ENCODE results near the gene ARVCF. TPM values are rescaled to one million over a fixed set of nuclear protein-coding genes. Genes with fewer than 3 reads are reported as not detected.
"Not testable (repeated sequence)": the region's sequence is repeated elsewhere in the genome, so short reads cannot be mapped to it uniquely, and the experiment has no call there.

ARVCF gene
- total RNA-seq, 3 donors from 2014 or later (not counting 1 experiment from before 2014, with no cell fraction given): 37.8 to 62.0 (median 38.7) TPM

DNA sequence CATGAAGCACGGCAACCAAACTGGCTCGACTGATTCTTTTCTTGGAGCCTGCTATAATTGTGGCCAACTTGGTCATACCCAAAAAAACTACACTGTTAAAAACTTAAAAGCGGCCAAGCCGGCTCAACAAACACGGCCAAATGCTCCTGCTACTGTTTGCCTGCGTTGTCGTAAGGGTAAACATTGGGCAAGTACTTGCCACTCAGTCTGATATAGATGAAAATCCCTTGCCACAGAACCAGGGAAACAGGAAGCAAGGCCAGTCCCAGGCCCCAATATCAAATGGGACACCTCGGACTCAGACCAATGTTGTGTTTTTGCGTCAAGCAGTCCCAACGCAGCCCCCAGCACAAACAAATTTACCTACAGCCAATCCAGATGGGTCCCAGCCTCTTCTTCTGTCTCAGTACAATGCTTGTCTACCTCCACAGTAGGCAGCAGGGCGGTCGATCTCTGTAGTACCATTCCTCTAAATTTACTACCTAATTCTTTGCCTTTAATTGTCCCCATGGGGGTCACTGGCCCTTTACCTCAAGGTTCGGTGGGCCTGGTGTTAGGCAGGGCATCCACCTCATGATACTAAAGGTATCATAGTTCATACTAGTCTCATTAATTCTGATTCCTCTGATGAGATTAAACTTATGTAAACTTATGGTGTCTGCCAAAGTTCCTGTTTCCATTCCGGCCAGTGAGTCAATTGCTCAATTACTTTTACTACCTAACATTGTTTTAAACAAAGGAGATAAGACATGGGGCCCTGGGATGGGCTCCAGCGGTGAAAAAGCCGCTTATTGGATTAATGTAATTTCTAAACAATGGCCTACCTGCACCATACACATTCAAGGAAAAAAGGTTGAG lies 78.8 kb downstream of the ARVCF start:
- H3K4me1 Mint-ChIP-seq: peaks cover 20 to 33% of the 10 kb centered on the region in 2 donors
- TF ChIP-seq, protein P1, sequence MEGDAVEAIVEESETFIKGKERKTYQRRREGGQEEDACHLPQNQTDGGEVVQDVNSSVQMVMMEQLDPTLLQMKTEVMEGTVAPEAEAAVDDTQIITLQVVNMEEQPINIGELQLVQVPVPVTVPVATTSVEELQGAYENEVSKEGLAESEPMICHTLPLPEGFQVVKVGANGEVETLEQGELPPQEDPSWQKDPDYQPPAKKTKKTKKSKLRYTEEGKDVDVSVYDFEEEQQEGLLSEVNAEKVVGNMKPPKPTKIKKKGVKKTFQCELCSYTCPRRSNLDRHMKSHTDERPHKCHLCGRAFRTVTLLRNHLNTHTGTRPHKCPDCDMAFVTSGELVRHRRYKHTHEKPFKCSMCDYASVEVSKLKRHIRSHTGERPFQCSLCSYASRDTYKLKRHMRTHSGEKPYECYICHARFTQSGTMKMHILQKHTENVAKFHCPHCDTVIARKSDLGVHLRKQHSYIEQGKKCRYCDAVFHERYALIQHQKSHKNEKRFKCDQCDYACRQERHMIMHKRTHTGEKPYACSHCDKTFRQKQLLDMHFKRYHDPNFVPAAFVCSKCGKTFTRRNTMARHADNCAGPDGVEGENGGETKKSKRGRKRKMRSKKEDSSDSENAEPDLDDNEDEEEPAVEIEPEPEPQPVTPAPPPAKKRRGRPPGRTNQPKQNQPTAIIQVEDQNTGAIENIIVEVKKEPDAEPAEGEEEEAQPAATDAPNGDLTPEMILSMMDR (IDR thresholded peaks at IDR 0.05): no peak
- peaks cover 3 to 12% of the 10 kb centered on the region in 2 donors for H3K9me3 Mint-ChIP-seq
- Histone ChIP-seq H3K27me3 (ENCODE audit: control insufficient read depth, insufficient read depth, low read length) (no peaks in the 10 kb centered on the region), H3K27ac (ENCODE audit: low read length) (no peak overlapping the region), H3K9me3 (ENCODE audit: control insufficient read depth, insufficient read depth, low read length) (peaks cover 11% of the 10 kb centered on the region), H3K4me1 (ENCODE audit: control insufficient read depth, insufficient read depth, low read length) (peaks cover 21% of the 10 kb centered on the region), H3K4me3 (ENCODE audit: low read length) (no peak overlapping the region), H3K36me3 (ENCODE audit: control insufficient read depth, insufficient read depth, low read length) (no peaks in the 10 kb centered on the region)
- peaks cover 21% of the 10 kb centered on the region for H3K36me3 Mint-ChIP-seq
- H3K27ac Mint-ChIP-seq: no peak overlapping the region
- H3K27me3 Mint-ChIP-seq (ENCODE audit: low read depth in 2 of 2): no peaks in the 10 kb centered on the region
- intact Hi-C loops (cut with micrococcal nuclease): no loop called here
- 99% methylated on average over 14 of the region's 16 CpGs for WGBS (ENCODE audit: insufficient coverage)
- DNase-seq (no peak), ATAC-seq (no peak)
- H3K4me3 Mint-ChIP-seq: no peak overlapping the region

DNA sequence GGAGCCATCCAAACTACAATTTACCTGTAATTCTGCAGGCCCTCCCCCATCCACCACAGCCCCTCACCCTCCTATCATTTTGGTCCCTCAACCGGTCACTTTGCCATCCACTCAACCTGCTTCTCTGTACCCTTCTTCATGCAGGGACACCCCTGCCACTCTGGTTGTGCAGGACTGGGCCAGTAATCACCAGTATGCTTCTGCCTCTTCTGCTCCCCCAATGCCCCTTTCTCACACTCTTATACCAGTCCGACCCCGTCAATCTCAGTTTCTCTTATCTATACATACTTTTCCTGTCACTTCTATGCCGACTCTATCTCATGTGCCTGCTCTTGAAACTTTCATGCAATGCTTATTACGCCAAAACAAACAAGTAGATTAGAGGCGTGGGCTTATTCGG lies 80.1 kb downstream of the ARVCF start:
- Histone ChIP-seq H3K9me3 (ENCODE audit: control insufficient read depth, insufficient read depth, low read length) (peaks cover 11% of the 10 kb centered on the region), H3K27me3 (ENCODE audit: control insufficient read depth, insufficient read depth, low read length) (no peaks in the 10 kb centered on the region), H3K4me1 (ENCODE audit: control insufficient read depth, insufficient read depth, low read length) (peaks cover 11% of the 10 kb centered on the region), H3K4me3 (ENCODE audit: low read length) (no peak overlapping the region), H3K27ac (ENCODE audit: low read length) (no peak overlapping the region), H3K36me3 (ENCODE audit: control insufficient read depth, insufficient read depth, low read length) (no peaks in the 10 kb centered on the region)
- ATAC-seq: no peak
- no peak overlapping the region for H3K4me3 Mint-ChIP-seq
- no peak for DNase-seq
- peaks cover 3 to 12% of the 10 kb centered on the region in 2 donors for H3K9me3 Mint-ChIP-seq
- H3K27ac Mint-ChIP-seq: no peak overlapping the region
- peaks cover 11 to 22% of the 10 kb centered on the region in 2 donors for H3K4me1 Mint-ChIP-seq
- TF ChIP-seq, protein P1 (IDR thresholded peaks at IDR 0.05): no peak
- intact Hi-C loops (cut with micrococcal nuclease): no loop called here
- peaks cover 21% of the 10 kb centered on the region for H3K36me3 Mint-ChIP-seq
- 97% methylated on average over 7 of the region's 7 CpGs for WGBS (ENCODE audit: insufficient coverage)
- H3K27me3 Mint-ChIP-seq (ENCODE audit: low read depth in 2 of 2): no peaks in the 10 kb centered on the region

DNA sequence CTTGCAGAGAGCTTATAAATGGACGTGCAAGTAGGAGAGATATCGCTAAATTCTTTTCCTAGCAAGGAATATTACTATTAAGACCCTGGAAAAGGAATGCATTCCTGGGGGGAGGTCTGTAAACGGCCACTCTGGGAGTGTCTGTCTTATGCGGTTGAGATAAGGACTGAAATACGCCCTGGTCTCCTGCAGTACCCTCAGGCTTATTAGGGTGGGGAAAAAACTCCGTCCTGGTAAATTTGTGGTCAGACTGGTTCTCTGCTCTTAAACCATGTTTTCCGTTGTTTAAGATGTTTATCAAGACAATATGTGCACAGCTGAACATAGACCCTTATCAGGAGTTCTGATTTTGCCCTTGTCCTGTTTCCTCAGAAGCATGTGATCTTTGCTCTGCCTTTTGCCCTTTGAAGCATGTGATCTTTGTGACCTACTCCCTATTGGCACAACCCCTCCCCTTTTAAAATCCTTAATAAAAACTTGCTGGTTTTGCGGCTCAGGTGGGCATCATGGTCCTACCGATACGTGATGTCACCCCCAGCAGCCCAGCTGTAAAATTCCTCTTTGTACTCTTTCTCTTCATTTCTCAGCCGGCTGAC lies 81.4 kb downstream of the ARVCF start:
- H3K27me3 ChIP-seq (ENCODE audit: control insufficient read depth, insufficient read depth, low read length); intact Hi-C loops (cut with micrococcal nuclease); H3K36me3 ChIP-seq (ENCODE audit: control insufficient read depth, insufficient read depth, low read length); H3K27me3 Mint-ChIP-seq (ENCODE audit: low read depth in 2 of 2); H3K27ac Mint-ChIP-seq; H3K27ac ChIP-seq (ENCODE audit: low read length); ATAC-seq; H3K4me3 ChIP-seq (ENCODE audit: low read length); H3K4me1 ChIP-seq (ENCODE audit: control insufficient read depth, insufficient read depth, low read length); DNase-seq; H3K4me3 Mint-ChIP-seq: not testable (repeated sequence)
- H3K36me3 Mint-ChIP-seq: peaks cover 21% of the 10 kb centered on the region
- peaks cover 3 to 12% of the 10 kb centered on the region in 2 donors for H3K9me3 Mint-ChIP-seq
- peaks cover 11% of the 10 kb centered on the region for H3K9me3 ChIP-seq (ENCODE audit: control insufficient read depth, insufficient read depth, low read length)
- 92% methylated on average over 10 of the region's 11 CpGs for WGBS (ENCODE audit: insufficient coverage)
- H3K4me1 Mint-ChIP-seq: peaks cover 0 to 15% of the 10 kb centered on the region in 2 donors

Measured in natural killer cell (primary cell).